Gastrocnemius medialis (tissue), 4 donors: ENCODE results near the gene DDR1. TPM values are rescaled to one million over a fixed set of nuclear protein-coding genes. Genes with fewer than 3 reads are reported as not detected.

ENCODE experiments used
- ATAC-seq, 2 donors: fragments of 150-250 bp; one replicate each; pipeline ENCODE4 v1.9.1; 2016
- DNase-seq, 2 donors: peaks; one replicate each; pipeline ENCODE4 v3.0.0-alpha.2; 2019
- H3K27ac ChIP-seq, 4 donors: fragments of 200-600 bp; sonication (generic); 1 replicate in 1 of 4; 2 replicates in 3 of 4; pipeline ENCODE4 v1.5.1; 2016 to 2018; ENCODE audit warnings: mild to moderate bottlenecking in 2 of 4, moderate library complexity in 1 of 4
- H3K27me3 ChIP-seq, 3 donors: fragments of 200-600 bp; sonication (generic) in 2 of 3; 1 replicate in 1 of 3; 2 replicates in 2 of 3; pipeline versions ENCODE4 v1.5.1 to v1.6.0; 2016 to 2019; ENCODE audit warnings: mild to moderate bottlenecking in 1 of 3, moderate library complexity in 1 of 3
- H3K36me3 ChIP-seq, 2 donors: fragments of 200-600 bp; sonication (generic) in 1 of 2; one replicate each; pipeline ENCODE4 v1.5.1; 2017 to 2018
- H3K4me1 ChIP-seq, 2 donors: fragments of 200-600 bp; sonication (generic) in 1 of 2; one replicate each; pipeline ENCODE4 v1.5.1; 2016 to 2017; ENCODE audit warnings: mild to moderate bottlenecking in 2 of 2
- H3K4me3 ChIP-seq, 4 donors: fragments of 200-600 bp; sonication (generic) in 3 of 4; 1 replicate in 1 of 4; 2 replicates in 3 of 4; pipeline ENCODE4 v1.5.1; 2016 to 2019; ENCODE audit warnings: mild to moderate bottlenecking in 2 of 4
- H3K9me3 ChIP-seq, 3 donors: fragments of 200-600 bp; sonication (generic) in 2 of 3; 1 replicate in 1 of 3; 2 replicates in 2 of 3; pipeline ENCODE4 v1.5.1; 2016 to 2019
- POLR2A ChIP-seq, 2 donors: fragments of 450-650 bp; IDR thresholded peaks; one replicate each; pipeline ENCODE4 v1.6.1; 2017; ENCODE audit warnings: antibody characterized with exemption in 2 of 2, mild to moderate bottlenecking in 2 of 2, moderate library complexity in 2 of 2
- in situ Hi-C, 4 donors: fragments of 200-750 bp; cut with MboI; loops; one replicate each; pipeline versions ENCODE4 v1.15.0 to v1.8.0; 2017; ENCODE audit warnings: low sequenced_read_pairs in 4 of 4
- intact Hi-C: fragments of 100-400 bp; cut with DNase I; formaldehyde crosslinking; loops from one replicate; pipeline ENCODE4 v1.15.1; 2023; ENCODE audit warnings: low total_unique reads
- total RNA-seq, 4 donors: library from RNA; depleted of rRNA; stranded (reverse); fragments of >200 nt; gene quantifications; one replicate each; pipeline versions ENCODE4 v1.1.0 to v1.2.3, GENCODE V29; 2016
- TF ChIP-seq, protein P1 (sequence below), 5 experiments: fragments of 450-650 bp in 3 of 5; fragments of 200-600 bp in 2 of 5; sonication (generic) in 2 of 5; IDR thresholded peaks in 4 of 5; conservative IDR thresholded peaks in 1 of 5; 1 replicate in 4 of 5; 2 replicates in 1 of 5; pipeline ENCODE4 v1.5.1; 2016 to 2019; ENCODE audit warnings: antibody characterized with exemption in 5 of 5, mild to moderate bottlenecking in 3 of 5, moderate library complexity in 3 of 5

DDR1 gene
- total RNA-seq, 4 donors from 2014 or later: 20.0 to 62.2 (median 59.3) TPM

DNA sequence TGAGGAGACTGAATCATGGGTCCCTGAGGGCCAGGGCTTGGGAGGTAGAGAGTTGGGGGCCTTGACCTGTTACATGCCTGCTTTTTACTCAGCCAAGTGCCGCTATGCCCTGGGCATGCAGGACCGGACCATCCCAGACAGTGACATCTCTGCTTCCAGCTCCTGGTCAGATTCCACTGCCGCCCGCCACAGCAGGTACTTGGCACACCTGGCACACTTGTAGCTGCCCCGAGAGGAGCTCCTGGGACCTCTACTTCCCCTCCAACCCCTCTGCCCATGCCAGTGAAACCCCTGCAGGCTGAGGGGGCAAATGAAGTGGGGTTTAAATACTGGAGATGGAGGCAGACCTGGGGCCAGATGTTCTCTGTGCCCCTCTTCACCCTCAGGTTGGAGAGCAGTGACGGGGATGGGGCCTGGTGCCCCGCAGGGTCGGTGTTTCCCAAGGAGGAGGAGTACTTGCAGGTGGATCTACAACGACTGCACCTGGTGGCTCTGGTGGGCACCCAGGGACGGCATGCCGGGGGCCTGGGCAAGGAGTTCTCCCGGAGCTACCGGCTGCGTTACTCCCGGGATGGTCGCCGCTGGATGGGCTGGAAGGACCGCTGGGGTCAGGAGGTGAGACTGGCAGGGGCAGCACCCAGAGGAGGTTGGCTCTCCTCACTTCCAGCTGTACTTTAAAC, 4.6 kb downstream of the DDR1 start:
- Histone ChIP-seq H3K27ac (peak overlapping the region; percentile 46 to 96 (median 74)), H3K9me3 (no peaks in the 10 kb centered on the region), H3K4me3 (no peak overlapping the region), H3K27me3 (no peaks in the 10 kb centered on the region), H3K36me3 (peaks cover 0 to 52% of the 10 kb centered on the region in 2 donors), H3K4me1 (peaks cover 38 to 45% of the 10 kb centered on the region in 2 donors)
- intact Hi-C loops: no loop called here
- no peak for TF ChIP-seq POLR2A (IDR thresholded peaks at IDR 0.05)
- TF ChIP-seq, protein P1, sequence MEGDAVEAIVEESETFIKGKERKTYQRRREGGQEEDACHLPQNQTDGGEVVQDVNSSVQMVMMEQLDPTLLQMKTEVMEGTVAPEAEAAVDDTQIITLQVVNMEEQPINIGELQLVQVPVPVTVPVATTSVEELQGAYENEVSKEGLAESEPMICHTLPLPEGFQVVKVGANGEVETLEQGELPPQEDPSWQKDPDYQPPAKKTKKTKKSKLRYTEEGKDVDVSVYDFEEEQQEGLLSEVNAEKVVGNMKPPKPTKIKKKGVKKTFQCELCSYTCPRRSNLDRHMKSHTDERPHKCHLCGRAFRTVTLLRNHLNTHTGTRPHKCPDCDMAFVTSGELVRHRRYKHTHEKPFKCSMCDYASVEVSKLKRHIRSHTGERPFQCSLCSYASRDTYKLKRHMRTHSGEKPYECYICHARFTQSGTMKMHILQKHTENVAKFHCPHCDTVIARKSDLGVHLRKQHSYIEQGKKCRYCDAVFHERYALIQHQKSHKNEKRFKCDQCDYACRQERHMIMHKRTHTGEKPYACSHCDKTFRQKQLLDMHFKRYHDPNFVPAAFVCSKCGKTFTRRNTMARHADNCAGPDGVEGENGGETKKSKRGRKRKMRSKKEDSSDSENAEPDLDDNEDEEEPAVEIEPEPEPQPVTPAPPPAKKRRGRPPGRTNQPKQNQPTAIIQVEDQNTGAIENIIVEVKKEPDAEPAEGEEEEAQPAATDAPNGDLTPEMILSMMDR (IDR thresholded peaks at IDR 0.05 in 4 of 5, conservative IDR thresholded peaks at IDR 0.05 in 1 of 5): no peak
- in situ Hi-C loops: loop anchor here in 1 of 4 donors (25.0 kb wide), 1 partner anchor 152 kb away; the partner anchor contains the start of genes FLOT1 and IER3
- no peak for ATAC-seq
- DNase-seq: no peak

DNA sequence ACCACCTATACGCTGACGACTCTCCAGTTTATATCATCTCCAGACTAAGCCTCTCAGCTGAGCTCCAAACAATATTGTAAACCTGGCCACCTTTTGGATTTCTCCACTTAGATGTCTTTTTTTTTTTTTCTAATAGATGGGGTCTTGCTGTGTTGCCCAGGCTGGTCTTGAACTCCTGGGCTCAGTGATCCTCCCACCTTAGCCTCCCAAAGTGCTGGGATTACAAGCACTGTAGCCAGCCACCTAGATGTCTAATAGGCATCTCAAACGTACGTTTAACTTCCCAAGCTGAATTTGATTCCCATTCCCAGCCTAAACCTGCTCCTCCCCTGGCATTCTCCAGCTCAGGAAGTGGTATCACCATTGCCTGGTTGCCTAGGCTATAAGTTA, 5.2 kb downstream of the DDR1 start:
- Histone ChIP-seq H3K27ac (peak overlapping the region in 1 of 4 donors; percentile 15), H3K9me3 (no peaks in the 10 kb centered on the region), H3K27me3 (no peaks in the 10 kb centered on the region), H3K4me3 (no peak overlapping the region), H3K4me1 (peaks cover 37 to 45% of the 10 kb centered on the region in 2 donors), H3K36me3 (peaks cover 0 to 58% of the 10 kb centered on the region in 2 donors)
- TF ChIP-seq, protein P1 (IDR thresholded peaks at IDR 0.05 in 4 of 5, conservative IDR thresholded peaks at IDR 0.05 in 1 of 5): no peak
- TF ChIP-seq POLR2A (IDR thresholded peaks at IDR 0.05): no peak
- intact Hi-C loops (no loop called here), in situ Hi-C loops (loop anchor here in 1 of 4 donors (25.0 kb wide), 1 partner anchor 152 kb away; the partner anchor contains the start of genes FLOT1 and IER3)
- DNase-seq (no peak), ATAC-seq (no peak)

DNA sequence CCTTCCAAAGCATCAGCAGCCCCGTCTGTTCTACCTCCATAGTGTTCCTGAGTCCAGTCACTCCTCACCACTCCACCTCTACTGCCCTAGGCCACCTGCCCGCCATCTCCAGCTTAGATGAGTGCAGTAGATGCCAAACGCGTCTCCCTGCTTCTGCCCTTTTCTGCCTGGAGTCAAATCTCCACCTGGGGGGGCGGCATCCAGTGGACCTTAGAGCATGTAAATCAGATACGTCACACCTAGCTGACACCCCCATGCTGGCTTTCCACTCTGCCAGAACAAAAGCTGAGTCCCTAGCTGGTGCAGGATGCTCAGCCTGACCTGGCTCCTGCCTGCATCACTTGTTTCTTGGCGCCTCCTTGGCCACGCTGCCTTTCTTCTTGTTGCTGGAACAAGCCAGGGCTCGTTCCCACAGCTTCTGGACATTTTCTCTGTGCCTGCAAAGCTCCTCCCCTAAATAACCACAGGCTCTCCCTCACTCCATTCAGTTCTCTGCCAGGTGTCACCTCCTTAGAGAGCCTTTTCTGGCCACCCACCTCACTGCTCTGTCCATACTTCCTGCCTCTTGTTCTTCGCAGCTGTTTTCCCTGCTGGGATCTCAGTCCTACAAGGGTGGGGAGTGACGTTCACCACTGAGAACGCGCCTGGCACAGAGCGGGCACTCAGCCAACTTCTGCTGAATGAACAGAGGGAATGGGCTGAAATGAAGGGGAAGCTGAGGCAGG, 5.8 kb downstream of the DDR1 start:
- in situ Hi-C loops: loop anchor here in 1 of 4 donors (25.0 kb wide), 1 partner anchor 153 kb away; the partner anchor contains the start of genes FLOT1 and IER3
- H3K4me1 ChIP-seq: peaks cover 35 to 40% of the 10 kb centered on the region in 2 donors
- H3K36me3 ChIP-seq: peaks cover 0 to 64% of the 10 kb centered on the region in 2 donors
- H3K27me3 ChIP-seq: no peaks in the 10 kb centered on the region
- no peak for DNase-seq
- ATAC-seq: no peak
- no peak for TF ChIP-seq POLR2A (IDR thresholded peaks at IDR 0.05)
- TF ChIP-seq, protein P1 (IDR thresholded peaks at IDR 0.05 in 4 of 5, conservative IDR thresholded peaks at IDR 0.05 in 1 of 5): no peak
- intact Hi-C loops: no loop called here
- peak overlapping the region in 1 of 4 donors; percentile 15 for H3K27ac ChIP-seq
- no peaks in the 10 kb centered on the region for H3K9me3 ChIP-seq
- H3K4me3 ChIP-seq: no peak overlapping the region

DNA sequence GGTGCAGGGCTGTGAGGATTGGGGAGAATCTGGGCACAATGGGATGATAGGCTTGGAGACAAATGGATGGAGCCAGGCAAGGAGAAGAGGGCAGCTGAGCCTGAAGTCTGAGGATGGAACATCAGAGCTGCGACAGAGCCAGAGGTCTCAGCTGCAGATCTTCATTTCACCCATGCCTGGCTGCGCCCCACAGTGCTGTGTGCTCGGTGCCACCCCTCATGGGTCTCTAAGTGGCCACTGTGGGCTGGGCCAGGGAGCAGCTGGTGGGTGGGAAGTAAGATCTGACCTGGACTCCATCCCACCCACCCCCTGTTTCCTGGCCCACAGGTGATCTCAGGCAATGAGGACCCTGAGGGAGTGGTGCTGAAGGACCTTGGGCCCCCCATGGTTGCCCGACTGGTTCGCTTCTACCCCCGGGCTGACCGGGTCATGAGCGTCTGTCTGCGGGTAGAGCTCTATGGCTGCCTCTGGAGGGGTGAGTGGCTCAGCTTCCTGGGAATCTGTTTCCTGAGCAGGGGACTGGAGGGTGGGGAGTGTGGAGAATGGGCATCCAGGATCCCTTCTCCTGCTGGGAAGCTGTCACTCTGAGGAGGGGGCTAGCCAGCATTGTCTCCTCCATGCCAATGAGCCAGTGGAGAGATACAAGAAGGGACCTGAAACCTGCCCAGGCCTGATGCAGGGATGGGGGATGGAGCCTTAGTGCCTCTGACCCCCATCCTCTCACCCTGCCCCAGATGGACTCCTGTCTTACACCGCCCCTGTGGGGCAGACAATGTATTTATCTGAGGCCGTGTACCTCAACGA, 6.5 kb downstream of the DDR1 start:
- H3K9me3 ChIP-seq: no peaks in the 10 kb centered on the region
- in situ Hi-C loops: loop anchor here in 1 of 4 donors (25.0 kb wide), 1 partner anchor 154 kb away; the partner anchor contains the start of genes FLOT1 and IER3
- TF ChIP-seq, protein P1 (IDR thresholded peaks at IDR 0.05 in 4 of 5, conservative IDR thresholded peaks at IDR 0.05 in 1 of 5): no peak
- no peak for TF ChIP-seq POLR2A (IDR thresholded peaks at IDR 0.05)
- no peak overlapping the region for H3K4me3 ChIP-seq
- H3K4me1 ChIP-seq: peaks cover 30 to 33% of the 10 kb centered on the region in 2 donors
- intact Hi-C loops: no loop called here
- no peak overlapping the region for H3K27ac ChIP-seq
- DNase-seq: no peak
- peaks cover 0 to 71% of the 10 kb centered on the region in 2 donors for H3K36me3 ChIP-seq
- no peaks in the 10 kb centered on the region for H3K27me3 ChIP-seq
- no peak for ATAC-seq
